CD4-positive, alpha-beta memory T cell (primary cell): ENCODE results near the gene TGFBI. TPM values are rescaled to one million over a fixed set of nuclear protein-coding genes. Genes with fewer than 3 reads are reported as not detected.
A peak's percentile ranks its signal among the peaks of the same experiment; 100 is the strongest.

Source experiments
- CTCF ChIA-PET: fragments of 350-600 bp; sonication (Branson Sonifier 250); formaldehyde crosslinking; loops from one replicate; lab custom pipeline; 2021; ENCODE audit warnings: inconsistent platforms; ENCODE audit not compliant: partially characterized antibody; lab: Charles Lee
- POLR2A ChIA-PET: fragments of 350-600 bp; sonication (Branson Sonifier 250); formaldehyde crosslinking; loops from one replicate; lab custom pipeline; 2021; ENCODE audit not compliant: partially characterized antibody; lab: Charles Lee
- DNase-seq, 5 donors: peaks; one replicate each; pipeline versions ENCODE4 v3.0.0 to v3.0.0-alpha.2; 2020 to 2022; ENCODE audit warnings: mixed read lengths in 1 of 5
- H3K27ac ChIP-seq: one replicate; pipeline ENCODE4 v1.7.0; 2013; ENCODE audit warnings: low read depth, low read length
- H3K27me3 ChIP-seq: 2 replicates; pipeline ENCODE4 v1.7.0; 2013; ENCODE audit warnings: mild to moderate bottlenecking, low read length, moderate library complexity; ENCODE audit not compliant: insufficient read depth
- H3K36me3 ChIP-seq: 2 replicates; pipeline ENCODE4 v1.7.0; 2013; ENCODE audit warnings: mild to moderate bottlenecking, low read length, moderate library complexity; ENCODE audit not compliant: insufficient read depth
- H3K4me1 ChIP-seq: 2 replicates; pipeline ENCODE4 v1.7.0; 2013; ENCODE audit warnings: mild to moderate bottlenecking, low read length, moderate library complexity; ENCODE audit not compliant: insufficient read depth
- H3K4me3 ChIP-seq, 2 donors: one replicate each; pipeline ENCODE4 v1.7.0; 2013; ENCODE audit warnings: low read length in 2 of 2, mild to moderate bottlenecking in 1 of 2
- H3K9me3 ChIP-seq, 2 donors: one replicate each; pipeline ENCODE4 v1.7.0; 2013; ENCODE audit warnings: low read length in 2 of 2, control low read depth in 1 of 2; ENCODE audit not compliant: control insufficient read depth in 1 of 2
- H3K27ac Mint-ChIP-seq, 7 donors: one replicate each; pipeline ENCODE4 v1.8.0; 2020 to 2021; ENCODE audit warnings: mixed read lengths in 7 of 7, mild to moderate bottlenecking in 6 of 7, inconsistent platforms in 3 of 7, moderate library complexity in 3 of 7
- H3K27me3 Mint-ChIP-seq, 2 donors: one replicate each; pipeline ENCODE4 v1.8.0; 2020 to 2021; ENCODE audit warnings: mixed read lengths in 2 of 2
- H3K36me3 Mint-ChIP-seq, 2 donors: one replicate each; pipeline ENCODE4 v1.8.0; 2020 to 2021; ENCODE audit warnings: mixed read lengths in 2 of 2, inconsistent platforms in 1 of 2, mild to moderate bottlenecking in 1 of 2
- H3K4me1 Mint-ChIP-seq, 4 donors: one replicate each; pipeline ENCODE4 v1.8.0; 2020 to 2021; ENCODE audit warnings: mixed read lengths in 4 of 4, mild to moderate bottlenecking in 1 of 4
- H3K4me3 Mint-ChIP-seq, 8 donors: one replicate each; pipeline ENCODE4 v1.8.0; 2020 to 2021; ENCODE audit warnings: mixed read lengths in 8 of 8, mild to moderate bottlenecking in 7 of 8, moderate library complexity in 6 of 8, inconsistent platforms in 3 of 8
- H3K9me3 Mint-ChIP-seq, 8 donors: one replicate each; pipeline ENCODE4 v1.8.0; 2020 to 2021; ENCODE audit warnings: mixed read lengths in 8 of 8, mild to moderate bottlenecking in 5 of 8, inconsistent platforms in 3 of 8, moderate library complexity in 1 of 8
- intact Hi-C: fragments of 100-400 bp; cut with micrococcal nuclease; formaldehyde crosslinking; loops from one replicate; pipeline ENCODE4 v1.15.1; 2023
- polyA plus RNA-seq, 2 donors: library from polyadenylated mRNA; unstranded; fragments of 300-500 nt; fragmentation: Illumina TruSeq; gene quantifications; one replicate each; pipeline ENCODE4 v1.2.3, GENCODE V29; 2021
- total RNA-seq, 2 experiments: library from RNA; stranded (reverse); gene quantifications; one replicate each; pipeline ENCODE4 v1.2.3, GENCODE V29; 2021

Gene TGFBI
- total and polyA plus RNA-seq, 4 experiments from 2014 or later: 3.7 to 13.2 (median 10.0) TPM

GRCh38 chr5:136031711-136032110, 2.9 kb downstream of the TGFBI start:
- peaks cover 13 to 39% (median 28%) of the 10 kb centered on the region in 4 donors for H3K4me1 Mint-ChIP-seq
- peaks cover 7 to 8% of the 10 kb centered on the region in 2 donors for H3K27me3 Mint-ChIP-seq
- no peaks in the 10 kb centered on the region for H3K9me3 Mint-ChIP-seq
- DNase-seq: no peak
- Histone ChIP-seq H3K9me3 (no peaks in the 10 kb centered on the region), H3K4me1 (peaks cover 42% of the 10 kb centered on the region), H3K27ac (no peak overlapping the region), H3K4me3 (no peak overlapping the region), H3K27me3 (no peaks in the 10 kb centered on the region), H3K36me3 (no peaks in the 10 kb centered on the region)
- ChIA-PET CTCF (no interaction called here), POLR2A (no interaction called here)
- intact Hi-C loops: no loop called here
- H3K36me3 Mint-ChIP-seq: no peaks in the 10 kb centered on the region
- H3K4me3 Mint-ChIP-seq: peak overlapping the region in 2 of 8 donors; percentile 35 to 73
- H3K27ac Mint-ChIP-seq: no peak overlapping the region

- ChIA-PET POLR2A (no interaction called here), CTCF (no interaction called here)
- H3K27me3 ChIP-seq: no peaks in the 10 kb centered on the region
- Mint-ChIP-seq H3K36me3 (peaks cover 0 to 4% of the 10 kb centered on the region in 2 donors), H3K4me3 (peak overlapping the region in 1 of 8 donors; percentile 44), H3K4me1 (peaks cover 20 to 48% (median 36%) of the 10 kb centered on the region in 4 donors), H3K27me3 (peaks cover 2 to 3% of the 10 kb centered on the region in 2 donors), H3K9me3 (peaks cover 0 to 4% (median 0%) of the 10 kb centered on the region in 8 donors), H3K27ac (no peak overlapping the region)
- H3K27ac ChIP-seq: no peak overlapping the region
- no peaks in the 10 kb centered on the region for H3K36me3 ChIP-seq
- H3K9me3 ChIP-seq: no peaks in the 10 kb centered on the region
- H3K4me3 ChIP-seq: no peak overlapping the region
- peaks cover 50% of the 10 kb centered on the region for H3K4me1 ChIP-seq
- no peak for DNase-seq
- intact Hi-C loops: no loop called here
Observed at GRCh38 chr5:136032564-136032963, 3.8 kb downstream of the TGFBI start.

- H3K27me3 Mint-ChIP-seq: no peaks in the 10 kb centered on the region
- Histone ChIP-seq H3K4me3 (no peak overlapping the region), H3K4me1 (peaks cover 54% of the 10 kb centered on the region), H3K36me3 (no peaks in the 10 kb centered on the region), H3K9me3 (no peaks in the 10 kb centered on the region), H3K27me3 (no peaks in the 10 kb centered on the region), H3K27ac (no peak overlapping the region)
- peaks cover 0 to 6% (median 0%) of the 10 kb centered on the region in 8 donors for H3K9me3 Mint-ChIP-seq
- H3K4me3 Mint-ChIP-seq: no peak overlapping the region
- no peak for DNase-seq
- intact Hi-C loops: no loop called here
- ChIA-PET POLR2A (no interaction called here), CTCF (interaction anchor here (1.5 kb wide), 1 partner anchor 88 kb away, joined by 4 read pairs; no protein-coding TSS in a partner anchor)
- H3K4me1 Mint-ChIP-seq: peaks cover 25 to 54% (median 42%) of the 10 kb centered on the region in 4 donors
- H3K36me3 Mint-ChIP-seq: peaks cover 1 to 6% of the 10 kb centered on the region in 2 donors
- H3K27ac Mint-ChIP-seq: peak overlapping the region in 3 of 7 donors; percentile 21 to 59 (median 57)
Observed at GRCh38 chr5:136033234-136033633, 4.4 kb downstream of the TGFBI start.

- H3K4me3 Mint-ChIP-seq: no peak overlapping the region
- H3K9me3 Mint-ChIP-seq: peaks cover 0 to 6% (median 0%) of the 10 kb centered on the region in 8 donors
- H3K27ac Mint-ChIP-seq: peak overlapping the region in 2 of 7 donors; percentile 21 to 57
- H3K36me3 ChIP-seq: no peaks in the 10 kb centered on the region
- peaks cover 51% of the 10 kb centered on the region for H3K4me1 ChIP-seq
- intact Hi-C loops: no loop called here
- no peaks in the 10 kb centered on the region for H3K27me3 ChIP-seq
- H3K9me3 ChIP-seq: no peaks in the 10 kb centered on the region
- peaks cover 1 to 6% of the 10 kb centered on the region in 2 donors for H3K36me3 Mint-ChIP-seq
- H3K27ac ChIP-seq: no peak overlapping the region
- CTCF ChIA-PET: interaction anchor here (1.1 to 1.5 kb wide), 2 partner anchors 9 to 89 kb away, joined by 4 read pairs; no protein-coding TSS in a partner anchor
- H3K4me3 ChIP-seq: no peak overlapping the region
- POLR2A ChIA-PET: no interaction called here
- peaks cover 25 to 54% (median 42%) of the 10 kb centered on the region in 4 donors for H3K4me1 Mint-ChIP-seq
- no peaks in the 10 kb centered on the region for H3K27me3 Mint-ChIP-seq
- DNase-seq: no peak
Observed at GRCh38 chr5:136033848-136034247, 5.1 kb downstream of the TGFBI start.

- H3K9me3 ChIP-seq: no peaks in the 10 kb centered on the region
- H3K4me3 ChIP-seq: no peak overlapping the region
- Mint-ChIP-seq H3K36me3 (peaks cover 1 to 6% of the 10 kb centered on the region in 2 donors), H3K4me3 (no peak overlapping the region), H3K27me3 (no peaks in the 10 kb centered on the region), H3K9me3 (peaks cover 0 to 6% (median 0%) of the 10 kb centered on the region in 8 donors), H3K27ac (peak overlapping the region in 4 of 7 donors; percentile 10 to 82 (median 38)), H3K4me1 (peaks cover 25 to 57% (median 43%) of the 10 kb centered on the region in 4 donors)
- intact Hi-C loops: no loop called here
- peaks cover 48% of the 10 kb centered on the region for H3K4me1 ChIP-seq
- H3K27ac ChIP-seq: no peak overlapping the region
- H3K36me3 ChIP-seq: no peaks in the 10 kb centered on the region
- CTCF ChIA-PET: interaction anchor here (0.6 to 1.5 kb wide), 4 partner anchors 9 to 89 kb away, joined by 3 to 4 read pairs (median 4); no protein-coding TSS in a partner anchor
- DNase-seq: no peak
- no peaks in the 10 kb centered on the region for H3K27me3 ChIP-seq
- POLR2A ChIA-PET: no interaction called here
Observed at GRCh38 chr5:136034492-136034891, 5.7 kb downstream of the TGFBI start.

GRCh38 chr5:136034984-136035383, 6.2 kb downstream of the TGFBI start:
- Histone ChIP-seq H3K36me3 (no peaks in the 10 kb centered on the region), H3K27me3 (no peaks in the 10 kb centered on the region), H3K4me1 (peaks cover 44% of the 10 kb centered on the region), H3K9me3 (no peaks in the 10 kb centered on the region), H3K27ac (no peak overlapping the region), H3K4me3 (no peak overlapping the region)
- H3K27me3 Mint-ChIP-seq: no peaks in the 10 kb centered on the region
- ChIA-PET CTCF (interaction anchor here (0.6 to 1.0 kb wide), 2 partner anchors 47 to 57 kb away, joined by 3 read pairs; no protein-coding TSS in a partner anchor), POLR2A (no interaction called here)
- intact Hi-C loops: loop anchor here (5.0 kb wide), 2 partner anchors 47 to 97 kb away; partner anchors contain the start of gene SMAD5
- H3K4me1 Mint-ChIP-seq: peaks cover 25 to 58% (median 44%) of the 10 kb centered on the region in 4 donors
- H3K4me3 Mint-ChIP-seq: no peak overlapping the region
- H3K27ac Mint-ChIP-seq: peak overlapping the region in 4 of 7 donors; percentile 23 to 82 (median 54)
- peaks cover 1 to 6% of the 10 kb centered on the region in 2 donors for H3K36me3 Mint-ChIP-seq
- H3K9me3 Mint-ChIP-seq: peaks cover 0 to 6% (median 0%) of the 10 kb centered on the region in 8 donors
- DNase-seq: no peak

GRCh38 chr5:136035837-136036236, 7.0 kb downstream of the TGFBI start:
- Histone ChIP-seq H3K9me3 (no peaks in the 10 kb centered on the region), H3K4me1 (peaks cover 42% of the 10 kb centered on the region), H3K27me3 (no peaks in the 10 kb centered on the region), H3K27ac (peak overlapping the region; percentile 20), H3K4me3 (no peak overlapping the region), H3K36me3 (no peaks in the 10 kb centered on the region)
- Mint-ChIP-seq H3K9me3 (peaks cover 0 to 6% (median 0%) of the 10 kb centered on the region in 8 donors), H3K4me3 (peak overlapping the region in 5 of 8 donors; percentile 21 to 83 (median 50)), H3K27ac (peak overlapping the region; percentile 65 to 97 (median 93)), H3K27me3 (no peaks in the 10 kb centered on the region), H3K4me1 (peaks cover 25 to 66% (median 42%) of the 10 kb centered on the region in 4 donors), H3K36me3 (peaks cover 1 to 6% of the 10 kb centered on the region in 2 donors)
- no peak for DNase-seq
- CTCF ChIA-PET: interaction anchor here (1.0 to 2.2 kb wide), 4 partner anchors 7 to 91 kb away, joined by 3 to 9 read pairs (median 7); partner anchors contain the start of gene TGFBI
- intact Hi-C loops: loop anchor here (5.0 kb wide), 2 partner anchors 46 to 96 kb away; partner anchors contain the start of gene SMAD5
- POLR2A ChIA-PET: interaction anchor here (2.9 kb wide), 1 partner anchor 8 kb away, joined by 18 read pairs; the partner anchor contains the start of gene TGFBI
